ENCODE data around the gene GTF2F2. TPM values are rescaled to one million over a fixed set of nuclear protein-coding genes. Genes with fewer than 3 reads are reported as not detected.
A peak's percentile ranks its signal among the peaks of the same experiment; 100 is the strongest.

GTF2F2 gene
- total RNA-seq, 2 donors from 2014 or later = 13.8 to 16.7 TPM

GRCh38 chr13:45219123-45219891 lies 99.0 kb downstream of the GTF2F2 start:
- no peaks in the 10 kb centered on the region for H3K27me3 Mint-ChIP-seq (ENCODE audit: low read depth)

GRCh38 chr13:45219938-45220375 lies 99.6 kb downstream of the GTF2F2 start:
- Mint-ChIP-seq H3K9me3 (no peaks in the 10 kb centered on the region), H3K27me3 (ENCODE audit: low read depth) (no peaks in the 10 kb centered on the region), H3K27ac (no peak overlapping the region), H3K36me3 (ENCODE audit: insufficient read depth in 2 of 2) (peaks cover 0 to 3% of the 10 kb centered on the region in 2 donors), H3K4me3 (no peak overlapping the region), H3K4me1 (ENCODE audit: low read depth) (peaks cover 11% of the 10 kb centered on the region)
- no peak for ATAC-seq (replicated peaks in 1 of 2)
- no peak for DNase-seq

More at GRCh38 chr13:45219123-45219891, 99.0 kb downstream of the GTF2F2 start:
- no peaks in the 10 kb centered on the region for H3K9me3 Mint-ChIP-seq
- H3K4me1 Mint-ChIP-seq (ENCODE audit: low read depth) = peaks cover 11% of the 10 kb centered on the region
- DNase-seq (no peak), ATAC-seq (replicated peaks in 1 of 2) (no peak)
- peaks cover 0 to 3% of the 10 kb centered on the region in 2 donors for H3K36me3 Mint-ChIP-seq (ENCODE audit: insufficient read depth in 2 of 2)
- no peak overlapping the region for H3K4me3 Mint-ChIP-seq
- H3K27ac Mint-ChIP-seq = no peak overlapping the region

- no peak for DNase-seq
- ATAC-seq (replicated peaks in 1 of 2) = no peak
- Mint-ChIP-seq H3K27me3 (ENCODE audit: low read depth) (no peaks in the 10 kb centered on the region), H3K36me3 (ENCODE audit: insufficient read depth in 2 of 2) (peaks cover 0 to 3% of the 10 kb centered on the region in 2 donors), H3K4me1 (ENCODE audit: low read depth) (peaks cover 11% of the 10 kb centered on the region), H3K9me3 (no peaks in the 10 kb centered on the region), H3K4me3 (no peak overlapping the region), H3K27ac (no peak overlapping the region)
Observed at GRCh38 chr13:45220403-45220802, 100.1 kb downstream of the GTF2F2 start.

GRCh38 chr13:45222516-45222915 lies 102.2 kb downstream of the GTF2F2 start:
- peaks cover 0 to 3% of the 10 kb centered on the region in 2 donors for H3K36me3 Mint-ChIP-seq (ENCODE audit: insufficient read depth in 2 of 2)
- H3K9me3 Mint-ChIP-seq = no peaks in the 10 kb centered on the region
- H3K4me3 Mint-ChIP-seq = no peak overlapping the region
- H3K27ac Mint-ChIP-seq = no peak overlapping the region
- DNase-seq (no peak), ATAC-seq (replicated peaks in 1 of 2) (no peak)
- H3K27me3 Mint-ChIP-seq (ENCODE audit: low read depth) = no peaks in the 10 kb centered on the region
- H3K4me1 Mint-ChIP-seq (ENCODE audit: low read depth) = peaks cover 7% of the 10 kb centered on the region

GRCh38 chr13:45222919-45223318 lies 102.6 kb downstream of the GTF2F2 start:
- Mint-ChIP-seq H3K4me3 (no peak overlapping the region), H3K9me3 (no peaks in the 10 kb centered on the region), H3K27ac (no peak overlapping the region), H3K4me1 (ENCODE audit: low read depth) (peaks cover 7% of the 10 kb centered on the region), H3K27me3 (ENCODE audit: low read depth) (no peaks in the 10 kb centered on the region), H3K36me3 (ENCODE audit: insufficient read depth in 2 of 2) (peaks cover 0 to 3% of the 10 kb centered on the region in 2 donors)
- DNase-seq = no peak
- ATAC-seq (replicated peaks in 1 of 2) = no peak

GRCh38 chr13:45224176-45224575 lies 103.9 kb downstream of the GTF2F2 start:
- H3K9me3 Mint-ChIP-seq = no peaks in the 10 kb centered on the region
- no peak overlapping the region for H3K27ac Mint-ChIP-seq
- peaks cover 7% of the 10 kb centered on the region for H3K4me1 Mint-ChIP-seq (ENCODE audit: low read depth)

GRCh38 chr13:45225370-45225769 lies 105.1 kb downstream of the GTF2F2 start:
- H3K27ac Mint-ChIP-seq = no peak overlapping the region
- ATAC-seq (replicated peaks in 1 of 2) = no peak

More at GRCh38 chr13:45224176-45224575, 103.9 kb downstream of the GTF2F2 start:
- no peak for ATAC-seq (replicated peaks in 1 of 2)
- DNase-seq = no peak
- H3K36me3 Mint-ChIP-seq (ENCODE audit: insufficient read depth in 2 of 2) = peaks cover 0 to 4% of the 10 kb centered on the region in 2 donors
- H3K4me3 Mint-ChIP-seq = no peak overlapping the region
- no peaks in the 10 kb centered on the region for H3K27me3 Mint-ChIP-seq (ENCODE audit: low read depth)

GRCh38 chr13:45226024-45226423 lies 105.7 kb downstream of the GTF2F2 start:
- ATAC-seq (replicated peaks in 1 of 2) (no peak), DNase-seq (no peak)
- Mint-ChIP-seq H3K9me3 (no peaks in the 10 kb centered on the region), H3K27ac (no peak overlapping the region), H3K4me3 (no peak overlapping the region), H3K36me3 (ENCODE audit: insufficient read depth in 2 of 2) (peaks cover 0 to 4% of the 10 kb centered on the region in 2 donors), H3K27me3 (ENCODE audit: low read depth) (no peaks in the 10 kb centered on the region), H3K4me1 (ENCODE audit: low read depth) (peaks cover 7% of the 10 kb centered on the region)

More at GRCh38 chr13:45225370-45225769, 105.1 kb downstream of the GTF2F2 start:
- Mint-ChIP-seq H3K36me3 (ENCODE audit: insufficient read depth in 2 of 2) (peaks cover 0 to 4% of the 10 kb centered on the region in 2 donors), H3K4me1 (ENCODE audit: low read depth) (peaks cover 7% of the 10 kb centered on the region), H3K27me3 (ENCODE audit: low read depth) (no peaks in the 10 kb centered on the region), H3K9me3 (no peaks in the 10 kb centered on the region), H3K4me3 (no peak overlapping the region)
- no peak for DNase-seq

- Mint-ChIP-seq H3K4me3 (no peak overlapping the region), H3K27ac (no peak overlapping the region), H3K9me3 (no peaks in the 10 kb centered on the region), H3K4me1 (ENCODE audit: low read depth) (peaks cover 7% of the 10 kb centered on the region), H3K36me3 (ENCODE audit: insufficient read depth in 2 of 2) (peaks cover 0 to 1% of the 10 kb centered on the region in 2 donors), H3K27me3 (ENCODE audit: low read depth) (no peaks in the 10 kb centered on the region)
- no peak for ATAC-seq (replicated peaks in 1 of 2)
- DNase-seq = no peak
Observed at GRCh38 chr13:45228002-45228401, 107.7 kb downstream of the GTF2F2 start.

- Mint-ChIP-seq H3K9me3 (no peaks in the 10 kb centered on the region), H3K4me1 (ENCODE audit: low read depth) (peaks cover 7% of the 10 kb centered on the region), H3K27me3 (ENCODE audit: low read depth) (no peaks in the 10 kb centered on the region), H3K4me3 (no peak overlapping the region), H3K36me3 (ENCODE audit: insufficient read depth in 2 of 2) (peaks cover 0 to 1% of the 10 kb centered on the region in 2 donors), H3K27ac (peak overlapping the region; percentile 0)
- ATAC-seq (replicated peaks in 1 of 2) = no peak
- DNase-seq = no peak
Observed at GRCh38 chr13:45229172-45229571, 108.9 kb downstream of the GTF2F2 start.

GRCh38 chr13:45231305-45231704 lies 111.0 kb downstream of the GTF2F2 start:
- Mint-ChIP-seq H3K4me1 (ENCODE audit: low read depth) (no peaks in the 10 kb centered on the region), H3K4me3 (no peak overlapping the region), H3K36me3 (ENCODE audit: insufficient read depth in 2 of 2) (peaks cover 0 to 1% of the 10 kb centered on the region in 2 donors), H3K9me3 (no peaks in the 10 kb centered on the region), H3K27me3 (ENCODE audit: low read depth) (no peaks in the 10 kb centered on the region), H3K27ac (no peak overlapping the region)
- DNase-seq (no peak), ATAC-seq (replicated peaks in 1 of 2) (no peak)

- Mint-ChIP-seq H3K4me3 (no peak overlapping the region), H3K27ac (no peak overlapping the region), H3K9me3 (no peaks in the 10 kb centered on the region), H3K36me3 (ENCODE audit: insufficient read depth in 2 of 2) (peaks cover 0 to 1% of the 10 kb centered on the region in 2 donors), H3K27me3 (ENCODE audit: low read depth) (no peaks in the 10 kb centered on the region), H3K4me1 (ENCODE audit: low read depth) (no peaks in the 10 kb centered on the region)
- DNase-seq (no peak), ATAC-seq (replicated peaks in 1 of 2) (no peak)
Observed at GRCh38 chr13:45231722-45232121, 111.4 kb downstream of the GTF2F2 start.

GRCh38 chr13:45232591-45232990 lies 112.3 kb downstream of the GTF2F2 start:
- no peak overlapping the region for H3K27ac Mint-ChIP-seq
- H3K27me3 Mint-ChIP-seq (ENCODE audit: low read depth) = no peaks in the 10 kb centered on the region
- no peak overlapping the region for H3K4me3 Mint-ChIP-seq
- H3K36me3 Mint-ChIP-seq (ENCODE audit: insufficient read depth in 2 of 2) = peaks cover 0 to 1% of the 10 kb centered on the region in 2 donors
- no peaks in the 10 kb centered on the region for H3K4me1 Mint-ChIP-seq (ENCODE audit: low read depth)
- H3K9me3 Mint-ChIP-seq = no peaks in the 10 kb centered on the region
- DNase-seq (no peak), ATAC-seq (replicated peaks in 1 of 2) (no peak)

Measured in activated T-cell treated with anti-CD3 and anti-CD28 coated beads, Interleukin-2, amount 50 U/mL, for 72 hours (primary cell).